Gastrocnemius medialis (tissue), 4 donors: ENCODE measurements around the gene ELAPOR1. TPM values are rescaled to one million over a fixed set of nuclear protein-coding genes. Genes with fewer than 3 reads are reported as not detected.

ENCODE experiments used
- ATAC-seq, 2 donors: fragments of 150-250 bp; one replicate each; pipeline ENCODE4 v1.9.1; 2016
- DNase-seq, 2 donors: peaks; one replicate each; pipeline ENCODE4 v3.0.0-alpha.2; 2019
- H3K27ac ChIP-seq, 4 donors: fragments of 200-600 bp; sonication (generic); 1 replicate in 1 of 4; 2 replicates in 3 of 4; pipeline ENCODE4 v1.5.1; 2016 to 2018; ENCODE audit warnings: mild to moderate bottlenecking in 2 of 4, moderate library complexity in 1 of 4
- H3K27me3 ChIP-seq, 3 donors: fragments of 200-600 bp; sonication (generic) in 2 of 3; 1 replicate in 1 of 3; 2 replicates in 2 of 3; pipeline versions ENCODE4 v1.5.1 to v1.6.0; 2016 to 2019; ENCODE audit warnings: mild to moderate bottlenecking in 1 of 3, moderate library complexity in 1 of 3
- H3K36me3 ChIP-seq, 2 donors: fragments of 200-600 bp; sonication (generic) in 1 of 2; one replicate each; pipeline ENCODE4 v1.5.1; 2017 to 2018
- H3K4me1 ChIP-seq, 2 donors: fragments of 200-600 bp; sonication (generic) in 1 of 2; one replicate each; pipeline ENCODE4 v1.5.1; 2016 to 2017; ENCODE audit warnings: mild to moderate bottlenecking in 2 of 2
- H3K4me3 ChIP-seq, 4 donors: fragments of 200-600 bp; sonication (generic) in 3 of 4; 1 replicate in 1 of 4; 2 replicates in 3 of 4; pipeline ENCODE4 v1.5.1; 2016 to 2019; ENCODE audit warnings: mild to moderate bottlenecking in 2 of 4
- H3K9me3 ChIP-seq, 3 donors: fragments of 200-600 bp; sonication (generic) in 2 of 3; 1 replicate in 1 of 3; 2 replicates in 2 of 3; pipeline ENCODE4 v1.5.1; 2016 to 2019
- POLR2A ChIP-seq, 2 donors: fragments of 450-650 bp; IDR thresholded peaks; one replicate each; pipeline ENCODE4 v1.6.1; 2017; ENCODE audit warnings: antibody characterized with exemption in 2 of 2, mild to moderate bottlenecking in 2 of 2, moderate library complexity in 2 of 2
- in situ Hi-C, 4 donors: fragments of 200-750 bp; cut with MboI; loops; one replicate each; pipeline versions ENCODE4 v1.15.0 to v1.8.0; 2017; ENCODE audit warnings: low sequenced_read_pairs in 4 of 4
- intact Hi-C: fragments of 100-400 bp; cut with DNase I; formaldehyde crosslinking; loops from one replicate; pipeline ENCODE4 v1.15.1; 2023; ENCODE audit warnings: low total_unique reads
- total RNA-seq, 4 donors: library from RNA; depleted of rRNA; stranded (reverse); fragments of >200 nt; gene quantifications; one replicate each; pipeline versions ENCODE4 v1.1.0 to v1.2.3, GENCODE V29; 2016
- TF ChIP-seq, protein P1 (sequence below), 5 experiments: fragments of 450-650 bp in 3 of 5; fragments of 200-600 bp in 2 of 5; sonication (generic) in 2 of 5; IDR thresholded peaks in 4 of 5; conservative IDR thresholded peaks in 1 of 5; 1 replicate in 4 of 5; 2 replicates in 1 of 5; pipeline ENCODE4 v1.5.1; 2016 to 2019; ENCODE audit warnings: antibody characterized with exemption in 5 of 5, mild to moderate bottlenecking in 3 of 5, moderate library complexity in 3 of 5

The ELAPOR1 gene, protein sequence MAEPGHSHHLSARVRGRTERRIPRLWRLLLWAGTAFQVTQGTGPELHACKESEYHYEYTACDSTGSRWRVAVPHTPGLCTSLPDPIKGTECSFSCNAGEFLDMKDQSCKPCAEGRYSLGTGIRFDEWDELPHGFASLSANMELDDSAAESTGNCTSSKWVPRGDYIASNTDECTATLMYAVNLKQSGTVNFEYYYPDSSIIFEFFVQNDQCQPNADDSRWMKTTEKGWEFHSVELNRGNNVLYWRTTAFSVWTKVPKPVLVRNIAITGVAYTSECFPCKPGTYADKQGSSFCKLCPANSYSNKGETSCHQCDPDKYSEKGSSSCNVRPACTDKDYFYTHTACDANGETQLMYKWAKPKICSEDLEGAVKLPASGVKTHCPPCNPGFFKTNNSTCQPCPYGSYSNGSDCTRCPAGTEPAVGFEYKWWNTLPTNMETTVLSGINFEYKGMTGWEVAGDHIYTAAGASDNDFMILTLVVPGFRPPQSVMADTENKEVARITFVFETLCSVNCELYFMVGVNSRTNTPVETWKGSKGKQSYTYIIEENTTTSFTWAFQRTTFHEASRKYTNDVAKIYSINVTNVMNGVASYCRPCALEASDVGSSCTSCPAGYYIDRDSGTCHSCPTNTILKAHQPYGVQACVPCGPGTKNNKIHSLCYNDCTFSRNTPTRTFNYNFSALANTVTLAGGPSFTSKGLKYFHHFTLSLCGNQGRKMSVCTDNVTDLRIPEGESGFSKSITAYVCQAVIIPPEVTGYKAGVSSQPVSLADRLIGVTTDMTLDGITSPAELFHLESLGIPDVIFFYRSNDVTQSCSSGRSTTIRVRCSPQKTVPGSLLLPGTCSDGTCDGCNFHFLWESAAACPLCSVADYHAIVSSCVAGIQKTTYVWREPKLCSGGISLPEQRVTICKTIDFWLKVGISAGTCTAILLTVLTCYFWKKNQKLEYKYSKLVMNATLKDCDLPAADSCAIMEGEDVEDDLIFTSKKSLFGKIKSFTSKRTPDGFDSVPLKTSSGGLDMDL
- total RNA-seq: under 1 TPM in 1 of 4 donors, not detected in 3; 0.17 TPM

DNA sequence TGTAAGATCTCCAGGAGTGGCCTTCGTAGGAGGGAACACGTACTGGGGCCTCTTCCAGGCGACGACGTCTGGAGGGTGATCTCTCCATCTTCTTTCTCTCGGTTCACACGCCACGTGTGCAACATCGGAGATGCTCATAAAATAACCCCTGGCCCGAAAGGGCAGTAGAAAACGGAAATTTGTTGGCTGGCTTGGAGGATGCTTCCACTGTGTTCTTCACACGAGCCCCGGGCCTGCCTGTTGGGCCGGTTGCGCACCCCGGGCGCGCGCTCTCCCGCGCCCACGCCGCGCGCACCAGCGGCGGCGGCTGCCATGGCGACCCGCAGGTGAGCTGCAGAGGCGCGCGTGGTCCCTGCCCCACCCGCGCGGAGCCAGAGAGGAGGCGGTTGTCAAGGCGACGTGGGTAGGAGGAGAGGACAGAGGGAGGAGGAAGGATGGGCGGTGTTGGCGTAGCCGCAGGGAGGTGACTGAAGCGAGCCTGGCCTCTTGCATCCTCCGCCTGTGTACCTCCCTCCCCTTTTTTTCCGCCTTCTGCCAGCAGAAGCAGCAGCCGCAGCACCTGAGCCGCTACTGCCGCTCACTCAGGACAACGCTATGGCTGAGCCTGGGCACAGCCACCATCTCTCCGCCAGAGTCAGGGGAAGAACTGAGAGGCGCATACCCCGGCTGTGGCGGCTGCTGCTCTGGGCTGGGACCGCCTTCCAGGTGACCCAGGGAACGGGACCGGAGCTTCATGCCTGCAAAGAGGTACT, at the start of gene ELAPOR1:
Gene ELAPOR1 (plus strand): TSS at position 526 of the 752 bp plus-strand sequence. CDS start 69 bp downstream, at position 595.
- H3K36me3 ChIP-seq: no peaks in the 10 kb centered on the region
- H3K4me3 ChIP-seq: peak within 1 kb of the TSS; percentile 36 to 53 (median 42)
- ATAC-seq (no peak), DNase-seq (no peak)
- in situ Hi-C loops (loop anchor here in 1 of 4 donors (10.0 kb wide), 2 partner anchors 81 to 149 kb away; partner anchors contain the start of gene CLCC1), intact Hi-C loops (loop anchor here (5.0 kb wide), 3 partner anchors 71 to 151 kb away; partner anchors contain the start of genes CLCC1 and WDR47)
- H3K27me3 ChIP-seq: peaks cover 25 to 35% (median 34%) of the 10 kb centered on the region in 3 donors
- no peaks in the 10 kb centered on the region for H3K9me3 ChIP-seq
- no peak for TF ChIP-seq POLR2A (IDR thresholded peaks at IDR 0.05)
- TF ChIP-seq, protein P1, sequence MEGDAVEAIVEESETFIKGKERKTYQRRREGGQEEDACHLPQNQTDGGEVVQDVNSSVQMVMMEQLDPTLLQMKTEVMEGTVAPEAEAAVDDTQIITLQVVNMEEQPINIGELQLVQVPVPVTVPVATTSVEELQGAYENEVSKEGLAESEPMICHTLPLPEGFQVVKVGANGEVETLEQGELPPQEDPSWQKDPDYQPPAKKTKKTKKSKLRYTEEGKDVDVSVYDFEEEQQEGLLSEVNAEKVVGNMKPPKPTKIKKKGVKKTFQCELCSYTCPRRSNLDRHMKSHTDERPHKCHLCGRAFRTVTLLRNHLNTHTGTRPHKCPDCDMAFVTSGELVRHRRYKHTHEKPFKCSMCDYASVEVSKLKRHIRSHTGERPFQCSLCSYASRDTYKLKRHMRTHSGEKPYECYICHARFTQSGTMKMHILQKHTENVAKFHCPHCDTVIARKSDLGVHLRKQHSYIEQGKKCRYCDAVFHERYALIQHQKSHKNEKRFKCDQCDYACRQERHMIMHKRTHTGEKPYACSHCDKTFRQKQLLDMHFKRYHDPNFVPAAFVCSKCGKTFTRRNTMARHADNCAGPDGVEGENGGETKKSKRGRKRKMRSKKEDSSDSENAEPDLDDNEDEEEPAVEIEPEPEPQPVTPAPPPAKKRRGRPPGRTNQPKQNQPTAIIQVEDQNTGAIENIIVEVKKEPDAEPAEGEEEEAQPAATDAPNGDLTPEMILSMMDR (IDR thresholded peaks at IDR 0.05 in 4 of 5, conservative IDR thresholded peaks at IDR 0.05 in 1 of 5): no peak
- H3K4me1 ChIP-seq: peaks cover 12 to 20% of the 10 kb centered on the region in 2 donors
- no peak within 1 kb of the TSS for H3K27ac ChIP-seq

DNA sequence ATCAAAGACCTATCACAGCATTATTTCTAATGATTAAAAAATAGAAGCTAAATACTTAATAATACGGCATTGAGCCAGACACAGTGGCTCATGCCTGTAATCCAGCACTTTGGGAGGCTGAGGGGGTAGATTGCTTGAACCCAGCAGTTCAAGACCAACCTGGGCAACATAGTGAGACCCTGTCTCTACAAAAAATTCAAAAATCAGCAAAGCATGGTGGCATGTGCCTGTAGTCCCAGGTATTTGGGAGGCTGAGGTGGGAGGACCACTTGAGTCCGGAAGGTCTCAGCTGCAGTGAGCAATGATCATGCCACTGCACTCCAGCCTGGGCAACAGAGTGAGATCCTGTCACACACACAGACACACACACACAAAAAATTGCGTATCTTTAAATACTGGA, 48.8 kb upstream of the ELAPOR1 start:
- in situ Hi-C loops: no loop called here

DNA sequence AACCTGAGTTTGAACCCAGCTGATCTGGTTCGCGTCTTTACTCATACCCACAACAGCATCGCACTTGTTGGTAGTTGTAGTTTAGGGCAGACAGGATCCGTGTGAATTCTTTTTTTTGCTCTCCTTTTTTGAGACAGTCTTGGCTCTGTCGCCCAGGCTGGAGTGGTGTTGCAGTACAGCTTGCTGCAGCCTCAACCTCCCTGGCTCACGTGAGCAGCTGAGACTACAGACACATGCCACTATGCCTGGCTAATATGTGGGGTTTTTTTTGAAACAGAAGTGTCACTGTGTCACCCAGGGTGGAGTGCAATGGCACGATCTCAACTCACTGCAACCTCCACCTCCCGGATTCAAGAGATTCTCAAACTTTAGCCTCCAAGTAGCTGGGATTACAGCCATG, 46.0 kb upstream of the ELAPOR1 start:
- no peaks in the 10 kb centered on the region for H3K9me3 ChIP-seq
- in situ Hi-C loops (no loop called here), intact Hi-C loops (no loop called here)
- TF ChIP-seq POLR2A (IDR thresholded peaks at IDR 0.05): no peak
- TF ChIP-seq, protein P1 (IDR thresholded peaks at IDR 0.05 in 4 of 5, conservative IDR thresholded peaks at IDR 0.05 in 1 of 5): no peak
- ATAC-seq: no peak
- DNase-seq: no peak
- H3K4me3 ChIP-seq: no peak overlapping the region
- H3K36me3 ChIP-seq: peaks cover 0 to 35% of the 10 kb centered on the region in 2 donors
- peaks cover 0 to 8% of the 10 kb centered on the region in 2 donors for H3K4me1 ChIP-seq
- no peak overlapping the region for H3K27ac ChIP-seq
- H3K27me3 ChIP-seq: no peaks in the 10 kb centered on the region

More for the DNA sequence above, 48.8 kb upstream of the ELAPOR1 start:
- TF ChIP-seq POLR2A (IDR thresholded peaks at IDR 0.05): no peak
- TF ChIP-seq, protein P1 (IDR thresholded peaks at IDR 0.05 in 4 of 5, conservative IDR thresholded peaks at IDR 0.05 in 1 of 5): no peak
- Histone ChIP-seq H3K27me3 (no peaks in the 10 kb centered on the region), H3K36me3 (peaks cover 0 to 43% of the 10 kb centered on the region in 2 donors), H3K4me3 (no peak overlapping the region), H3K9me3 (no peaks in the 10 kb centered on the region), H3K27ac (no peak overlapping the region), H3K4me1 (peaks cover 0 to 6% of the 10 kb centered on the region in 2 donors)
- intact Hi-C loops: no loop called here
- DNase-seq: no peak
- ATAC-seq: no peak

DNA sequence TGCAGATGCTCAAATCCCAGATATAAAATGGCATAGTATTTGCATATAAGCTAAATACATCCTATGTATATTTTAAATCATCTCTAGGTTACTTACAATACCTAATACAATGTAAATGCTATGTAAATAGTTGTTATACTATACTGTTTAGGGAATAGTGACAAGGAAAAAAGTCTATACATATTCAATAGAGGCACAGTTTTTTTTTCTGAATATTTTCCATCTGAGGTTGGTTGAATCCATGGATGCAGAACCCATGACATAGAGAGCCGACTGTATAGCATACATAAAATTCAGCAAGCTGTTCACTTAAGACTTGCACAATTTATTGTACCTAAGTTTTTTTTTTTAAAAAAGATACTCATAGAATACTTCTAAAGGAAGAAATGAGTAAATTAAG, 44.6 kb upstream of the ELAPOR1 start:
- Histone ChIP-seq H3K9me3 (no peaks in the 10 kb centered on the region), H3K27ac (no peak overlapping the region), H3K4me1 (peaks cover 0 to 8% of the 10 kb centered on the region in 2 donors), H3K4me3 (no peak overlapping the region), H3K27me3 (no peaks in the 10 kb centered on the region), H3K36me3 (peaks cover 0 to 21% of the 10 kb centered on the region in 2 donors)
- intact Hi-C loops: no loop called here
- ATAC-seq (no peak), DNase-seq (no peak)
- in situ Hi-C loops: no loop called here
- no peak for TF ChIP-seq POLR2A (IDR thresholded peaks at IDR 0.05)
- TF ChIP-seq, protein P1 (IDR thresholded peaks at IDR 0.05 in 4 of 5, conservative IDR thresholded peaks at IDR 0.05 in 1 of 5): no peak
